Measurements from ENCODE around the gene RNF4.

Gene RNF4, protein sequence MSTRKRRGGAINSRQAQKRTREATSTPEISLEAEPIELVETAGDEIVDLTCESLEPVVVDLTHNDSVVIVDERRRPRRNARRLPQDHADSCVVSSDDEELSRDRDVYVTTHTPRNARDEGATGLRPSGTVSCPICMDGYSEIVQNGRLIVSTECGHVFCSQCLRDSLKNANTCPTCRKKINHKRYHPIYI

DNA sequence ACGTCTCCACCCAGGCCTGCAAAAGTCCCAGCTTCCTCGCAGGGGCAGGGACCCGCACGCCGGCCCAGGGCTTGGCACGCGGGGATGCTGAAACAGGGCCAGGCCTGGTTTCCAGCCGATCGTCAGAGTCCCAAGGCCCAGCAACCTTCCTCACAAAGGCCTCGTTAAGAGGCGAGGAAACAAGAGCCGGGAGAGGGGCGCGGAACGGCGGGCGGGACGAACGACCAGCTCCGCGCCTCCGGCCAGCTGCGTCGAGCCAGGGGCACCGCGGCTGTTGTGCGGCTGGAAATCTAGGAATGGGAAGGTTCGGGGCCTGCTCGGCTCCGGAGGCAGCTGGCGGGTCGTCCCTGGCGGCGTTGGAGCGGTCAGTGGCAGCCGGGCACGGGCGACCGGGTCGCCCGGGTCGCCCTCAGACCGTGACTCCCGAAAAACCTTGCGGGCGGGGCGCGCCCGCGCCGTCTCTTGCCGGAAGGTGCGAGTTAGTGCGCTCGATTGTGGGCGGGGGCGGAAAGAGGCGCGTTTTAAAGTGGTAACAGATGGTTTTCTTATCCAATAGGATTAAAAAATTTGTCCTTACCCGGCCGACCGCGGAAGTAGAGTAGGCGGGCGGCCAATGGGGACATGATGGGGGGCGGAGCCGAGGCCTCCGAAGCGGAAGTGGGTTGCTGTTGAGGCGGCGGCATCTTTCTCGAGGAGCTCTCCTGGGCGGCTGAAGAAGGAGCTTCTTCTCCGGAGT, at the start of gene RNF4:
Gene RNF4 (plus strand): TSS at position 651 of the 736 bp plus-strand sequence. CDS start 21,388 bp downstream, outside the sequence.
- Histone ChIP-seq H3K4me1 (ENCODE audit: control insufficient read depth, insufficient read depth, low read length) (peaks cover 20% of the 10 kb centered on the region), H3K4me3 (ENCODE audit: low read length) (peak within 1 kb of the TSS; percentile 90), H3K36me3 (ENCODE audit: control insufficient read depth, insufficient read depth, low read length, severe bottlenecking) (peaks cover 9% of the 10 kb centered on the region), H3K27me3 (replicated peaks; ENCODE audit: control insufficient read depth, insufficient read depth, low read length) (no peaks in the 10 kb centered on the region), H3K9me3 (ENCODE audit: control insufficient read depth, low read length) (peaks cover 5% of the 10 kb centered on the region), H3K9ac (ENCODE audit: low read length) (peak within 1 kb of the TSS; percentile 94)
- DNase-seq (ENCODE audit: low read depth) = peak; percentile 98

DNA sequence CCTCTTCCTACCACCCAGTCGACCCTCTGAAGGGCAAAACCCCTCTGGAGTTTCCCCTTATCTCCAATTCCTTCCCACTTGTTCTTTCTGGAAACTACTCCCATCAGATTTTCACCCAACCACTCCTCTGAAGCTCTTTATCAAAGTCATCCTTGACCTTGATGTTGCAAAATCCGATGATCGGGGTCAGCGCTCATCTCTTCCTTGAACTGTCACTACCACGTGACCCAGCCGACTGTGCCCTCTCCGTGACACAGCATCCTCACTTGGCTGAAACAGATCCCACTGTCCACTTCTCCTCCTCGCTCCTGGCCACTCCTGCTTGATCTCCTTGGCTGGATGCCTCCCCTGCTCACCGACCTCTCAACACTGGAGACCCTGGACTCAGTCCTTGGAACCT, 49.1 kb upstream of the RNF4 start:
- H3K9me3 ChIP-seq (ENCODE audit: control insufficient read depth, low read length) = no peaks in the 10 kb centered on the region
- DNase-seq (ENCODE audit: low read depth) = no peak
- peaks cover 10% of the 10 kb centered on the region for H3K4me1 ChIP-seq (ENCODE audit: control insufficient read depth, insufficient read depth, low read length)
- H3K36me3 ChIP-seq (ENCODE audit: control insufficient read depth, insufficient read depth, low read length, severe bottlenecking) = no peaks in the 10 kb centered on the region
- no peak overlapping the region for H3K9ac ChIP-seq (ENCODE audit: low read length)
- peaks cover 40% of the 10 kb centered on the region for H3K27me3 ChIP-seq (replicated peaks; ENCODE audit: control insufficient read depth, insufficient read depth, low read length)
- H3K4me3 ChIP-seq (ENCODE audit: low read length) = no peak overlapping the region

DNA sequence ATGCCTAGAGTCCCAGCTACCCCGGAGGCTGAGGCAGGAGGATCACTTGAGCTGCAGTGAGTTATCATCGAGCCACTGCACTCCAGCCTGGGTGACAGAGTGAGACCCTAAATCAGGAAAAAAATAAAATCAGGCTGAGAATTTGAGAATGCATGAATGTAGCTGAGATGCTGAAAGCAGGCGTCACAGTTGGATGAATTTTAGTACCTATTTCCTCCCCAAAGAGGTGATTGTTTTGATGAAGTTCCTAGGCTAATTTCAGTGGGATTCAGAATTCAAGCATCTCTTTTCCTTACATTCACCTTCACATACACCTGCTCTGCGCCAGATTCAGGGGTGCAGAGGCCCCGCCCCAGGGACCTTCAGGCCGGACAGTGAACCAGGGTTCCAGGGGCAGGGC, 47.0 kb upstream of the RNF4 start:
- no peak overlapping the region for H3K9ac ChIP-seq (ENCODE audit: low read length)
- H3K4me1 ChIP-seq (ENCODE audit: control insufficient read depth, insufficient read depth, low read length) = peaks cover 6% of the 10 kb centered on the region
- DNase-seq (ENCODE audit: low read depth) = no peak
- H3K9me3 ChIP-seq (ENCODE audit: control insufficient read depth, low read length) = no peaks in the 10 kb centered on the region
- H3K27me3 ChIP-seq (replicated peaks; ENCODE audit: control insufficient read depth, insufficient read depth, low read length) = peaks cover 31% of the 10 kb centered on the region
- no peak overlapping the region for H3K4me3 ChIP-seq (ENCODE audit: low read length)
- H3K36me3 ChIP-seq (ENCODE audit: control insufficient read depth, insufficient read depth, low read length, severe bottlenecking) = no peaks in the 10 kb centered on the region

DNA sequence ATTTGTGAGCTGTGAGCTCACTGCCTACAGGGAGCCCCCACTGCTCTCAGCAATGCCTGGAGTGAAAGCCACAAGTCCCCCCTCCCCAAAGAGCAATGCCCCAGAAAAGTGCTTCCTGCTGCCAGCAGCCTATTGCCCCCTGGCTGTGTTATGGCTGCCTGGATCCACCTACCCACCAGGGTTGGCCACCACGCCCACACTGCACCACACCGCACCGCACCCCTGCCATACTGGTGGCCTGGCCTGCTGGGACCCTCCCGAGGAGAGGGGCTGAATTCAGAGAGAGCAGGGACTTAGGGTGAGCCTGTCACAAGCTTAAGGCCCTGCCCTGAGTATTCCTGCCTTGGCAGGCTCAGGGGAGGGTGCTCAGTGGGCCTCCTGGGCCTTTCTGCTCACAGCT, 45.8 kb upstream of the RNF4 start:
- H3K9me3 ChIP-seq (ENCODE audit: control insufficient read depth, low read length) = no peaks in the 10 kb centered on the region
- H3K36me3 ChIP-seq (ENCODE audit: control insufficient read depth, insufficient read depth, low read length, severe bottlenecking) = no peaks in the 10 kb centered on the region
- no peak for DNase-seq (ENCODE audit: low read depth)
- no peak overlapping the region for H3K4me3 ChIP-seq (ENCODE audit: low read length)
- H3K27me3 ChIP-seq (replicated peaks; ENCODE audit: control insufficient read depth, insufficient read depth, low read length) = peaks cover 31% of the 10 kb centered on the region
- peaks cover 6% of the 10 kb centered on the region for H3K4me1 ChIP-seq (ENCODE audit: control insufficient read depth, insufficient read depth, low read length)
- H3K9ac ChIP-seq (ENCODE audit: low read length) = no peak overlapping the region

DNA sequence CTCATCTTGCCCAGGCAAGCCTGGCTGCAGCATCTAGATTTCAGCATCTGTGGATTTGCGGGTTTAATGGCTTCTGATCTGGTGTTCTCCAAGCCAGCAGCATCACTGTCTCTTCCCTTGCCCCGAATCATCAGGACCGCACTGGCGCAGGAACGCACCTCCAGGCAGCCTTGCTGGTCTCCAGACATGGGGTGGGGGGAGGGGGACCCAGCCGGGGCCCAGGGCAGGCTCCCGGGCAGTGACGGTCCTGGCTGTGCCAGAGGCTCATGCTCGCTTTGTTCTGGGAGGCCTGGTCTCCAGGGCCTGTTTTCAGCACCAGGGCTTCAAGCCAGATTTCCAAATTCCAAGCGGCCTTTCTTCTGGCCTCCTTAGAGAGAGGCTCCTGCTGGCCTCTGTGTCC, 45.2 kb upstream of the RNF4 start:
- Histone ChIP-seq H3K36me3 (ENCODE audit: control insufficient read depth, insufficient read depth, low read length, severe bottlenecking) (no peaks in the 10 kb centered on the region), H3K9ac (ENCODE audit: low read length) (no peak overlapping the region), H3K4me1 (ENCODE audit: control insufficient read depth, insufficient read depth, low read length) (peaks cover 6% of the 10 kb centered on the region), H3K4me3 (ENCODE audit: low read length) (no peak overlapping the region), H3K9me3 (ENCODE audit: control insufficient read depth, low read length) (no peaks in the 10 kb centered on the region), H3K27me3 (replicated peaks; ENCODE audit: control insufficient read depth, insufficient read depth, low read length) (peaks cover 31% of the 10 kb centered on the region)
- DNase-seq (ENCODE audit: low read depth) = no peak

DNA sequence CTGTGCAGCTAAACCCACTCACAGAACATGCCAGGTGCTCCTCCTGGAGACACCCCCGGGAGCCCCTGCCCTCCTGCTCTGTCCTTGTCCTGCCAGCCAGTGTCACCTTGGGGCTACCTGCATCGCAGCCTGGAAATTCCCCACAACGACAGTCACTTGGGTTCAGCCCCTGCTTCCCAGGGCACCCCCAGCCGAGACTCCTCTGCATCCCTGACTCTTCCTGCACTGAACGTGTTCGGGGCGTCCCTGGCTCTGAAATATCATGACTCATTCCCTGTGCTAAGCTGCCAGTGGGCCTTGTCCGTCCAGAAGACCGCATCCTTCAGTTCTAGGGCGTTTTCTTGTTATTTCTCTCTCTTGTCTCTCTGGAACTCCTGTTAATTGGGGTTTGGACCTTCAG, 44.3 kb upstream of the RNF4 start:
- H3K27me3 ChIP-seq (replicated peaks; ENCODE audit: control insufficient read depth, insufficient read depth, low read length) = peaks cover 26% of the 10 kb centered on the region
- DNase-seq (ENCODE audit: low read depth) = no peak
- H3K36me3 ChIP-seq (ENCODE audit: control insufficient read depth, insufficient read depth, low read length, severe bottlenecking) = no peaks in the 10 kb centered on the region
- no peaks in the 10 kb centered on the region for H3K9me3 ChIP-seq (ENCODE audit: control insufficient read depth, low read length)
- H3K9ac ChIP-seq (ENCODE audit: low read length) = no peak overlapping the region
- H3K4me3 ChIP-seq (ENCODE audit: low read length) = no peak overlapping the region
- H3K4me1 ChIP-seq (ENCODE audit: control insufficient read depth, insufficient read depth, low read length) = no peaks in the 10 kb centered on the region

DNA sequence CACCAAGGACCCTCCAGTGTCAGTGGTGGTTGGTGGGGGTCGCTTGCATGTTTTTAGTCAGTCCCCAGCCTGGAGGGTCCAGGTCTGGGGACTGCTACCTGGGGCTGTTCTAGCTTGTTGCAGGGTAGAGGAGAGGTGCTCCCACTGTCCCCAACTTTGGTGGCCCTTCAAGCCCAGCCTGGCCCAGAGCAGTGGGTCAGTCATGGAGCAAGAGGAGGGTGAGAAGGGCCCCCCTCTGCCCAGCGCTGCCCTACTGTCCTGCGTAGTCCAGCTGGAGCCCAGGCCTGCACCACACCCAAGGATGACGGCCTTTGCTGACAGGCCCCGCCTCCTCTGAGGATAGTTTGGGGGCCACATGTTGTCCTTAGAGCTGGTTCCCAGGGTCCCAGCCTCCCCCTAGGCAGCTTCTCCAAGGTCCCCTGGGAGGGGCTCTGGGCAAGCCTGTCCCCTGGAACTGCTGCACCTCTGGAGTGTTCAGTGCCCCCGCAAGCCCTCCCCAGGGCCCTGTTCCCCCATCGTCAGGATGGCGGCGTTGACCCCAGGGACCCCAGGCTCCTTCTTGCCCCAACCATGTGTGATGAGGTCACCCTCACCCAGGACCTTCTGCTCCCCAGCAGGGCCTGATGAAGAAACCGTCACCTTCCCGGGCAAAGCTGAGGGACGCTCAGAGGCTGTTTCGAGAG, 43.4 kb upstream of the RNF4 start:
- peaks cover 17% of the 10 kb centered on the region for H3K27me3 ChIP-seq (replicated peaks; ENCODE audit: control insufficient read depth, insufficient read depth, low read length)

DNA sequence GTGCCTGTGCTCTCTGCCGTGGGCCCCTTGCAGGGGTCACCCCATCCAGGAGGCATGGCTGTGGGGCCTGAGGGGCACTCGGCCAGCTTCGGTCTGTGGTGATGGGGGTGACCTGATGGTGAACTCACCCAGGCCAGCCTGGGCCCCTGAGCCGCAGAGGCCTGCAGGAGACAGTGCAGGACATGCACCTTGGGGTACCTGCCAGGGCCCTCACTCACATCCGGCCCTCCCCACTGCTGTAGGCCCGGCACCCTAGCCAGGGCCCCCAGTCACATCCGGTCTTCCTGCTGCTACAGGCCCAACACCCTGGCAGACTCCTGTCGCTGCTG, 42.9 kb upstream of the RNF4 start:
- Histone ChIP-seq H3K4me3 (ENCODE audit: low read length) (no peak overlapping the region), H3K9ac (ENCODE audit: low read length) (no peak overlapping the region), H3K36me3 (ENCODE audit: control insufficient read depth, insufficient read depth, low read length, severe bottlenecking) (no peaks in the 10 kb centered on the region), H3K4me1 (ENCODE audit: control insufficient read depth, insufficient read depth, low read length) (no peaks in the 10 kb centered on the region), H3K9me3 (ENCODE audit: control insufficient read depth, low read length) (no peaks in the 10 kb centered on the region), H3K27me3 (replicated peaks; ENCODE audit: control insufficient read depth, insufficient read depth, low read length) (peaks cover 12% of the 10 kb centered on the region)
- DNase-seq (ENCODE audit: low read depth) = no peak

More for the DNA sequence above, 43.4 kb upstream of the RNF4 start:
- Histone ChIP-seq H3K4me1 (ENCODE audit: control insufficient read depth, insufficient read depth, low read length) (no peaks in the 10 kb centered on the region), H3K36me3 (ENCODE audit: control insufficient read depth, insufficient read depth, low read length, severe bottlenecking) (no peaks in the 10 kb centered on the region), H3K4me3 (ENCODE audit: low read length) (no peak overlapping the region), H3K9ac (ENCODE audit: low read length) (no peak overlapping the region), H3K9me3 (ENCODE audit: control insufficient read depth, low read length) (no peaks in the 10 kb centered on the region)
- no peak for DNase-seq (ENCODE audit: low read depth)

DNA sequence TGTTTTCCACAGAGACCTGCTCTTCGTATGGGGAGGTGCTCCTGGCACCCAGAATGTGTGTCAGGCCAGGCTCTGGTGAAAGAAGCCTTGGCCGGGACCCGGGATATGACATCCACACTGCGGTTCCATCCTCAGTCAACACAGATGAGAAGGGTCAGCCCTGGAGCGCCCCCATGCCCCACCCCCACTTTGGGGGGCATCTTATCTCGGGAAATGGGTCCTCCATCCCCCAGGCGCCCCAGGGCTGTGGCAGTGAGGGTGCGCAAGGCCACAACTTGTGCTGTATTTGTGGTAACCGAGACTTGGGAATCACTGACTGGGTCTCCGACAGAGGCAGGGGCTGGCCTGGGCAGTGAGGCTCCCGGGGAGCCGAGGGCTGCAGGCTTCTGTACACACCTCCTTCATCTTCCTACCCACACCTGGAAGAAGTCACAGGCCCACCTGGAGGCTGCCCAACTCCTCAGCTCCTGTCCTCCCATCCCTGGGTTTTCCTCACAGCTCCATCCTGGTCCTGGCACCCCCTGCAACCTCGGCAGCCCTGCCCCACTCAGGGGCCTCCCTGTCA, 42.1 kb upstream of the RNF4 start:
- no peak for DNase-seq (ENCODE audit: low read depth)
- H3K4me3 ChIP-seq (ENCODE audit: low read length) = no peak overlapping the region
- H3K4me1 ChIP-seq (ENCODE audit: control insufficient read depth, insufficient read depth, low read length) = no peaks in the 10 kb centered on the region

DNA sequence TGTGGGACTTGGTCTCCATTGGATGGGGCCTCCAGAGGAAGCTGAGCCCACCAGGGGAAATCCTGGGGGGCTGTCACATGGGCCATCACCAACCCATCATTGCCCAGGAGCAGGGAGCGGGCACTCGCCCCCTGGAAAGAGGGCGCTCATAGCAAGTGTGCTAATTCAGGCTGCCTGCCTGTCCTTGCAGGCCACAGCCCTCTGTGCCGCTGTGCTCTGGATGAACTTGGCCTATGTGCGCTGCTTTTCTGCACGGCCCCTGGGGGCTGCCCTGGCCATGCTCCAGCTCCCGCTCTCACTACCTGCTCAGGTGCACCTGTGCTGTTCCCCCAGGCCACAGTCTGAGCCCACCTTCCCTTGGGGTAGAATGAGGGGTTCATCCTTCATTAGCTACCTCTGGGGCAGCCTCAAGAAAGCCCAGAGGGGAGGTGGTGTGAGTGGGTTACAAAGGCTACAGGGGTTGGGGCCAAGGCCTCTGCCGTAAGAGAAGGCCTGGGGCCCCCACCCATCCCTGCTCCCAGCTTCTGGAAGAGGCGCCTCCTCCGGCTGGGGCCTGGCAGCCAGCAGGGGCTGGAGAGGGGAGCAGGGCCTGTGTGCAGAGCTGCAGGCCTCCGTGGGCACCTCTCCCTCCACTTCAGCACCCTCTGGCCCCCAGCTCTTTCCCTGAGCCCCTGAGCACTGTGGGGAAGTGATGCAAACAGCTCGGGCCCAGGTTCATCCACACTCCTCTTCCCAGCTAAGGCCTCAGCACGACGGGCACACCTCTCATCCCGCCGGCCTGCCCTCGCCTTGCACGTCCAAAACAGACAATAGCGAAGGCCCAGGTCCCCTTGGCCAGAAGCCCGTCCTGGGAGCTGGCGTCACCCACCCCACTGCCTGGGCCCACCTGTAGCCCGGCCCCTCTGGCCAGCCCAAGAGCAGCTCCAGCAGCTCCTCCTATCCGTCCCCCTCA, 41.2 kb upstream of the RNF4 start:
- no peak overlapping the region for H3K4me3 ChIP-seq (ENCODE audit: low read length)
- DNase-seq (ENCODE audit: low read depth) = no peak
- H3K27me3 ChIP-seq (replicated peaks; ENCODE audit: control insufficient read depth, insufficient read depth, low read length) = no peaks in the 10 kb centered on the region
- no peaks in the 10 kb centered on the region for H3K36me3 ChIP-seq (ENCODE audit: control insufficient read depth, insufficient read depth, low read length, severe bottlenecking)
- no peaks in the 10 kb centered on the region for H3K9me3 ChIP-seq (ENCODE audit: control insufficient read depth, low read length)
- H3K4me1 ChIP-seq (ENCODE audit: control insufficient read depth, insufficient read depth, low read length) = no peaks in the 10 kb centered on the region
- no peak overlapping the region for H3K9ac ChIP-seq (ENCODE audit: low read length)

More for the DNA sequence above, 42.1 kb upstream of the RNF4 start:
- no peak overlapping the region for H3K9ac ChIP-seq (ENCODE audit: low read length)
- H3K36me3 ChIP-seq (ENCODE audit: control insufficient read depth, insufficient read depth, low read length, severe bottlenecking) = no peaks in the 10 kb centered on the region
- H3K9me3 ChIP-seq (ENCODE audit: control insufficient read depth, low read length) = no peaks in the 10 kb centered on the region
- H3K27me3 ChIP-seq (replicated peaks; ENCODE audit: control insufficient read depth, insufficient read depth, low read length) = peaks cover 8% of the 10 kb centered on the region
